HepG2 (cell line): ENCODE data around the gene LLGL2. TPM values are rescaled to one million over a fixed set of nuclear protein-coding genes. Genes with fewer than 3 reads are reported as not detected.
A peak's percentile ranks its signal among the peaks of the same experiment; 100 is the strongest.

Source experiments
- CCAR2 ChIP-seq: fragments of 200-400 bp; formaldehyde crosslinking; optimal IDR thresholded peaks from 2 replicates; pipeline ENCODE3; 2018; ENCODE audit warnings: low read depth, mild to moderate bottlenecking, low read length, moderate library complexity
- CREM ChIP-seq, 2 experiments: sonication (generic) in 1 of 2; formaldehyde crosslinking in 1 of 2; IDR thresholded peaks; 2 replicates each; pipeline versions ENCODE4 v1.4.0 to v1.6.1; 2016 to 2020; ENCODE audit warnings: antibody characterized with exemption in 1 of 2, mild to moderate bottlenecking in 1 of 2, missing genetic modification reagents in 1 of 2
- HMG20B ChIP-seq: conservative IDR thresholded peaks from 2 replicates; pipeline ENCODE4 v1.6.1; 2016; ENCODE audit warnings: missing genetic modification reagents, missing compliant biosample characterization
- HMGA1 ChIP-seq: sonication (generic); formaldehyde crosslinking; conservative IDR thresholded peaks from 2 replicates; pipeline ENCODE4 v1.4.0; 2020; ENCODE audit warnings: missing genetic modification reagents
- HNRNPH1 ChIP-seq: fragments of 200-400 bp; formaldehyde crosslinking; optimal IDR thresholded peaks from 2 replicates; pipeline ENCODE3; 2017; ENCODE audit warnings: mild to moderate bottlenecking, low read depth, low read length
- MTA3 ChIP-seq: sonication (generic); formaldehyde crosslinking; IDR thresholded peaks from 2 replicates; pipeline ENCODE4 v1.4.0; 2020; ENCODE audit warnings: missing genetic modification reagents
- NCOA1 ChIP-seq: sonication (generic); formaldehyde crosslinking; IDR thresholded peaks from 2 replicates; pipeline ENCODE4 v1.9.0; 2021; ENCODE audit warnings: missing genetic modification reagents
- RBFOX2 ChIP-seq: fragments of 200-400 bp; formaldehyde crosslinking; IDR thresholded peaks from 2 replicates; pipeline ENCODE4 v1.6.1; 2017; ENCODE audit warnings: low read depth, mild to moderate bottlenecking, low read length
- RFX5 ChIP-seq: IDR thresholded peaks from 2 replicates; pipeline ENCODE4 v1.6.1; 2011; ENCODE audit warnings: low read depth, low read length, improper control_type of control experiment
- SNAPC4 ChIP-seq: sonication (generic); formaldehyde crosslinking; IDR thresholded peaks from 2 replicates; pipeline ENCODE4 v1.4.0; 2020; ENCODE audit warnings: mild to moderate bottlenecking, missing genetic modification reagents
- TFDP2 ChIP-seq: sonication (generic); formaldehyde crosslinking; IDR thresholded peaks from 2 replicates; pipeline ENCODE4 v1.4.0; 2020; ENCODE audit warnings: missing genetic modification reagents
- ZNF136 ChIP-seq: sonication (generic); formaldehyde crosslinking; IDR thresholded peaks from 2 replicates; pipeline ENCODE4 v1.8.1; 2022; ENCODE audit warnings: low read depth, mild to moderate bottlenecking, moderate library complexity, missing genetic modification reagents
- ZNF264 ChIP-seq: sonication (generic); formaldehyde crosslinking; IDR thresholded peaks from 2 replicates; pipeline ENCODE4 v1.4.0; 2020; ENCODE audit warnings: missing genetic modification reagents
- ZNF441 ChIP-seq: sonication (generic); formaldehyde crosslinking; IDR thresholded peaks from 2 replicates; pipeline ENCODE4 v1.7.0; 2021; ENCODE audit warnings: missing genetic modification reagents, borderline replicate concordance
- ZNF569 ChIP-seq: sonication (generic); formaldehyde crosslinking; IDR thresholded peaks from 2 replicates; pipeline ENCODE4 v1.5.0; 2020; ENCODE audit warnings: mild to moderate bottlenecking, missing genetic modification reagents, moderate library complexity, borderline replicate concordance
- ZNF776 ChIP-seq: sonication (generic); formaldehyde crosslinking; IDR thresholded peaks from 2 replicates; pipeline ENCODE4 v1.4.0; 2020; ENCODE audit warnings: mild to moderate bottlenecking, missing genetic modification reagents
- ZNF781 ChIP-seq: sonication (generic); formaldehyde crosslinking; IDR thresholded peaks from 2 replicates; pipeline ENCODE4 v1.5.1; 2020; ENCODE audit warnings: borderline replicate concordance, mild to moderate bottlenecking, missing genetic modification reagents; ENCODE audit errors: not compliant biosample characterization
- ZSCAN21 ChIP-seq: sonication (generic); formaldehyde crosslinking; IDR thresholded peaks from 2 replicates; pipeline ENCODE4 v1.8.0; 2022; ENCODE audit warnings: mild to moderate bottlenecking, missing genetic modification reagents, moderate library complexity, borderline replicate concordance
- polyA plus RNA-seq, 8 experiments: library from polyadenylated mRNA; depleted of rRNA in 3 of 8; stranded (reverse) in 7 of 8; unstranded in 1 of 8; fragments of >200 nt; fragmentation: Illumina TruSeq in 4 of 8; extraction: Trizol in 4 of 8; gene quantifications; 2 replicates each; pipeline versions ENCODE4 v1.2.1 to v1.2.3, GENCODE V29; 2011 to 2016; ENCODE audit warnings: low read depth in 4 of 8, missing spikeins in 1 of 8, mixed read lengths in 1 of 8; ENCODE audit not compliant: insufficient read depth in 1 of 8
- total RNA-seq, 5 experiments: library from RNA; depleted of rRNA; stranded (reverse); fragments of >200 nt; fragmentation: Illumina TruSeq; extraction: Trizol; gene quantifications; 2 replicates each; pipeline ENCODE4 v1.2.3, GENCODE V29; 2016; ENCODE audit warnings: low read depth in 1 of 5
- TF ChIP-seq, protein P1 (sequence below): IDR thresholded peaks from 2 replicates; pipeline ENCODE4 v1.6.1; 2016; ENCODE audit warnings: low read depth
- TF ChIP-seq, protein P2 (sequence below): sonication (generic); formaldehyde crosslinking; IDR thresholded peaks from 2 replicates; pipeline ENCODE4 v1.8.0; 2022; ENCODE audit warnings: missing genetic modification reagents, mild to moderate bottlenecking, moderate library complexity, borderline replicate concordance

Gene LLGL2
- total and polyA plus RNA-seq, 2 of the 13 experiments (the other 11 are each of a cell fraction or from before 2014, with no cell fraction given) = 83.0 to 86.7 TPM

GRCh38 chr17:75525806-75526554 is 483 bp downstream of the LLGL2 start (continued):
- TF ChIP-seq TFDP2 = no peak
- TF ChIP-seq, protein P1, sequence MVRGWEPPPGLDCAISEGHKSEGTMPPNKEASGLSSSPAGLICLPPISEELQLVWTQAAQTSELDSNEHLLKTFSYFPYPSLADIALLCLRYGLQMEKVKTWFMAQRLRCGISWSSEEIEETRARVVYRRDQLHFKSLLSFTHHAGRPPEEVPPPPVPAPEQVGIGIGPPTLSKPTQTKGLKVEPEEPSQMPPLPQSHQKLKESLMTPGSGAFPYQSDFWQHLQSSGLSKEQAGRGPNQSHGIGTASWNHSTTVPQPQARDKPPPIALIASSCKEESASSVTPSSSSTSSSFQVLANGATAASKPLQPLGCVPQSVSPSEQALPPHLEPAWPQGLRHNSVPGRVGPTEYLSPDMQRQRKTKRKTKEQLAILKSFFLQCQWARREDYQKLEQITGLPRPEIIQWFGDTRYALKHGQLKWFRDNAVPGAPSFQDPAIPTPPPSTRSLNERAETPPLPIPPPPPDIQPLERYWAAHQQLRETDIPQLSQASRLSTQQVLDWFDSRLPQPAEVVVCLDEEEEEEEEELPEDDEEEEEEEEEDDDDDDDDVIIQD (CRISPR knock-in tag) = no peak
- TF ChIP-seq ZNF781 (CRISPR knock-in tag) = no peak
- no peak for TF ChIP-seq NCOA1 (CRISPR knock-in tag)
- TF ChIP-seq ZNF264 (CRISPR knock-in tag) = no peak
- no peak; the same call in 1 of the 2 replicates for TF ChIP-seq ZNF776 (CRISPR knock-in tag)
- TF ChIP-seq SNAPC4 (CRISPR knock-in tag) = no peak
- TF ChIP-seq HMGA1 = no peak
- TF ChIP-seq MTA3 (CRISPR knock-in tag) = no peak
- TF ChIP-seq ZNF136 = no peak
- peak; percentile 33; the same call in 1 of the 2 replicates for TF ChIP-seq ZSCAN21 (CRISPR knock-in tag)
- no peak for TF ChIP-seq CREM (IDR thresholded peaks at IDR 0.05)
- TF ChIP-seq CREM (CRISPR knock-in tag; IDR thresholded peaks at IDR 0.05) = no peak
- TF ChIP-seq ZNF569 = no peak
- TF ChIP-seq RFX5 = no peak
- TF ChIP-seq, protein P2, sequence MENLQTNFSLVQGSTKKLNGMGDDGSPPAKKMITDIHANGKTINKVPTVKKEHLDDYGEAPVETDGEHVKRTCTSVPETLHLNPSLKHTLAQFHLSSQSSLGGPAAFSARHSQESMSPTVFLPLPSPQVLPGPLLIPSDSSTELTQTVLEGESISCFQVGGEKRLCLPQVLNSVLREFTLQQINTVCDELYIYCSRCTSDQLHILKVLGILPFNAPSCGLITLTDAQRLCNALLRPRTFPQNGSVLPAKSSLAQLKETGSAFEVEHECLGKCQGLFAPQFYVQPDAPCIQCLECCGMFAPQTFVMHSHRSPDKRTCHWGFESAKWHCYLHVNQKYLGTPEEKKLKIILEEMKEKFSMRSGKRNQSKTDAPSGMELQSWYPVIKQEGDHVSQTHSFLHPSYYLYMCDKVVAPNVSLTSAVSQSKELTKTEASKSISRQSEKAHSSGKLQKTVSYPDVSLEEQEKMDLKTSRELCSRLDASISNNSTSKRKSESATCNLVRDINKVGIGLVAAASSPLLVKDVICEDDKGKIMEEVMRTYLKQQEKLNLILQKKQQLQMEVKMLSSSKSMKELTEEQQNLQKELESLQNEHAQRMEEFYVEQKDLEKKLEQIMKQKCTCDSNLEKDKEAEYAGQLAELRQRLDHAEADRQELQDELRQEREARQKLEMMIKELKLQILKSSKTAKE = no peak
- peak; percentile 16 for TF ChIP-seq ZNF441 (CRISPR knock-in tag)
- no peak for TF ChIP-seq HMG20B (CRISPR knock-in tag)
- no peak for TF ChIP-seq HNRNPH1
- no peak for TF ChIP-seq CCAR2
- TF ChIP-seq RBFOX2 = 0 out of 2 replicates have a peak, but pooled peaks have one; percentile 50
